Activated CD4-positive, alpha-beta T cell treated with anti-CD3 and anti-CD28 coated beads, Interleukin-2, amount 50 U/mL, for 1 hour (primary cell): ENCODE results near the gene LACTB.
A peak's percentile ranks its signal among the peaks of the same experiment; 100 is the strongest.

Source experiments
- DNase-seq: peaks from one replicate; pipeline ENCODE4 v3.0.0-alpha.2; 2020

LACTB gene, protein sequence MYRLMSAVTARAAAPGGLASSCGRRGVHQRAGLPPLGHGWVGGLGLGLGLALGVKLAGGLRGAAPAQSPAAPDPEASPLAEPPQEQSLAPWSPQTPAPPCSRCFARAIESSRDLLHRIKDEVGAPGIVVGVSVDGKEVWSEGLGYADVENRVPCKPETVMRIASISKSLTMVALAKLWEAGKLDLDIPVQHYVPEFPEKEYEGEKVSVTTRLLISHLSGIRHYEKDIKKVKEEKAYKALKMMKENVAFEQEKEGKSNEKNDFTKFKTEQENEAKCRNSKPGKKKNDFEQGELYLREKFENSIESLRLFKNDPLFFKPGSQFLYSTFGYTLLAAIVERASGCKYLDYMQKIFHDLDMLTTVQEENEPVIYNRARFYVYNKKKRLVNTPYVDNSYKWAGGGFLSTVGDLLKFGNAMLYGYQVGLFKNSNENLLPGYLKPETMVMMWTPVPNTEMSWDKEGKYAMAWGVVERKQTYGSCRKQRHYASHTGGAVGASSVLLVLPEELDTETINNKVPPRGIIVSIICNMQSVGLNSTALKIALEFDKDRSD

DNA sequence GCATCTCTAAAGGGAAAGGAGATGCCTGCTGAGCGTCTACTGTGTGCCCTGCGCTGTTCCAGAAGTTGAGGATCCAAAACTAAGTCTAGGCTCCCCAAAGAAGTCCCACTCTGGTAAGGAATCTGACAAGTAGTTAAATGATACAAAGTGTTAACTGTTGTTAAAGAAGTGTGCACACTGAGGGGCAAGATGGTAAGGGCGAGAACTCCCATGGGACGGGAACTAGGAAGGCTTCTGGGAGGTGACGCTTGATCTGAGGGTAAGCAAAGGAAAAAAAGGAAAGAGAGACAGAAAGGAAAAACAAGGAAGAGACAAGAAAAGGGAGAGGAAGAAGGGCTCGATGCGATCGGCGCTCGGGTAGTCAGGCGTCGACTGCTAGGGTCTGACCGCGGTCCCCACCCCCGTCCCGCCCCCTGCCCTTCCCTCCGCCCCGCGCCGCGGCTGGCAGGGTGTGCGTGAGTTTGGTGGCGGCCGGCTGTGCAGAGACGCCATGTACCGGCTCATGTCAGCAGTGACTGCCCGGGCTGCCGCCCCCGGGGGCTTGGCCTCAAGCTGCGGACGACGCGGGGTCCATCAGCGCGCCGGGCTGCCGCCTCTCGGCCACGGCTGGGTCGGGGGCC is at the start of gene LACTB:
LACTB (plus strand) TSS at position 480 of the 620 bp plus-strand sequence; CDS start at position 491, 11 bp downstream.
- DNase-seq, result peak; percentile 75

DNA sequence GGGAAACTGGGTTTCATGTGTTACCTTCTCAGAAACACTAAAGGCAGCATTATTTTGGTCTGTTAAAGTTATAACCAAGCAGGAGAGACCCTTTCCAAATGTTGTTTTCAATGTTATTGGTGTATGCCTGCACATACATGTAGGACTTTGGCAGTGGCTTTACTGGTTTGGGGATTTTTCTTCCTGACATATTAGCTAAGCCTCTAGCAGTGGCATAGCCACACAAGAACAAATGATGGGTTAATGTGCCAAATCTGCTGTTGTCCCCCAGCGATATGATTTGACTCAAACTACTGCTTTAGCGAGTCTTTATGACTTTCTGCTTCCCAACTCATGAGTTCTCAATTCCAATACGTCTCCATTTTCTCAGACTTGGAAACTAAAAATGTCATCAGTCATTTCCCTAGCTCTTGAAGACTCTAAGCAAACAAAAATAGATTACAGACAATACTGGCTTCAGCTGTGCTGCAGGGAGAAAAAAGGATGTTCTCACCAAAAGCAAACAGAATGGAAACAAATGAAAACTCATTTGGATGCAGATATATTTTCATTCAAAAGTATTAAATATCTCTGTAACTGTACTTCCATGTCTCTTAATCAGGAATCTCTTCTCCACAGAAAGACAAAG is 49.5 kb upstream of the LACTB start:
- DNase-seq, result no peak

DNA sequence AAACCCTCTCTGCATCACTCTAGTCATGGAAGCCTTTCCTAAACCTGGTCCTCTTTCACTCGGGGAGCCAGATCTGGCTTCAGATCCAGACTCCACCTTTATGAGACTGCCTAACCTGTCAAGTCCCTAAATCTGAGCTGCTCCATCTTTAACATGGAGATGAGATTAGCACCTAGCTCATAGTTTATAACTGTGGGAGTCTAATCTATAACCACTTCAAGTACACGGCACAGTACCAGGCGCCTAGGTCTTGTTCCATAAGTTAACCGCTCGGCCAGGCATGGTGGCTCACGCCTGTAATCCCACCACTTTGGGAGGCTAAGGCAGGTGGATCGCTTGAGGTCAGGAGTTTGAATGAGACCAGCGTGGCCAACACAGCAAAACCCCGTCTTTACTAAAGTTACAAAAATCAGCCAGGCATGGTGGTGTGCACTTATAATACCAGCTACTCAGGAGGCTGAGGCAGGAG is 48.8 kb upstream of the LACTB start:
- DNase-seq, result no peak

DNA sequence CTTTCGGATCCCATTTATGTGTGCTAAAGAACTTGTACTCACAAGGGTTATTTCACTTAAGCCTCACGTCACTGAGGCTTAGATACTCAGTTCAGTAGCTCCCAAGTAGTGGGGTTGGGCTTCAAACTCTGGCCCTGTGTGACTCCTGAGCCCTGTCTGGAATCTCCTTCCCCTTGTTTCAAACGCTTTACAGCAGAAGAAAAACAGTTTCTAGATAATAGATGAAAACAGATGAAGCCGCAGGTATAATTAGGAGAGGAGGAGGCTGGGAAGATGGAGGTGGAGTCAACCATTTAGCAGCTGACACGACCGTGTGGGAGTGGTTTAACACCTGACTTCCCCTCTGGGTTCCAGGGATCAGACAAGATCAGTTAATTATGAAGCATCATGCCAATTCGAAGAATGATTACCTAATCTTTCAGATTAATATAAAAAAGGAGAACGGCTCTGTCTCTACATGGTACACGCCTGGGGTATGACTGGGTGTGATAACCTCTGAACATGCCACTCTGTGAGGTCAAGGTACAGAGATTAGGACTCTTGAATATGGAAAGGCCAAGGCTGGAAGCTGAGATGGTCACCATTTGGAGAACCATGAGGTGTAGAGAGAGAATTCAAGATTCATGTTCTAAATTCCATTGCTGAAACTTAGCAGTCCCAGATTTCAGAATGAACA is 48.0 kb upstream of the LACTB start:
- DNase-seq, result no peak

DNA sequence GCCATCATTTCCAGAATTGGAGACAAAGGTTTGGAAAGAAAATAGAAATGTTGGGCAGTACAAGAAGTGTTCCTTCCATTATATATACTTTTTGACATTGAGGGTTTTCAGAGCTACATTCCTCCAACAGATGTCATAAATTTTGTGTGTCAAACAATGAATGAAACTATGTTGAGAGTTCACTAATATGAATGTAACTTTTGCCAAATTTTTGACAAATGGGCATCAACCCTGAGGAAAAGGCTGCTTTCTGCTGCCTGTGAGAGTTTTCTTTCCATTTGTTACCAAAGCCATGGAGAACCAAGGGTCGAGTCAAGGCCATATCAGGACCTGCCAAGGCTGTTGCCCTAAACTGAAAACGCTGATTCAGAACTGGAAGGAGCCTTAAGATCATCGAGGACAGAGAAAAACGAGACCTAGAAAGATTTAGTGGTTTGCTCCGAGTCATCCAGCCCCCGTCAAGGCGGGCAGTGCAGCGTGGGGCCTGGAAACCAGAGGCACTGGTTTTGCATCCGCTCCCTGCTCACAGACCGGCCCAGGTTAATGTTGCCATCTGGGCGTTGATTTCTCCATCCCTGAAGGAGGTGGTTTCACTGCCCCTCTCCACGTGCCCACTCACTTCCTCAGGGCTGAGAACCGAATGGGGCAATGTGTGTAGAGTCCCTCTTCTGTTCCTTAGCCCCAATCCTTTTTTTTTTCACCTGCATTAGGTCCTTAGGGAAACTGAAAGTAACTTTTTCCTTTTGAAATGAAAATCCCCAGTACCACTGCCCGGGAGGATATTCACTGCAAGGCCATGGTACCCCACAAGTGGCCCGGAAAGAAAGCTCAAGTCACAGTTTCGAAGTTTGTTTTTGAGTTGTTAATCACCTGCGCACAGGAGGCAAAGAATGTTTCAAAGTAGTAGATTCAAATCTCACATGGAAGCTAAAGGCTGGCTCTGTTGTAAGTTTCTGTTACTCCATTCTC is 46.4 kb upstream of the LACTB start:
- no peak for DNase-seq

DNA sequence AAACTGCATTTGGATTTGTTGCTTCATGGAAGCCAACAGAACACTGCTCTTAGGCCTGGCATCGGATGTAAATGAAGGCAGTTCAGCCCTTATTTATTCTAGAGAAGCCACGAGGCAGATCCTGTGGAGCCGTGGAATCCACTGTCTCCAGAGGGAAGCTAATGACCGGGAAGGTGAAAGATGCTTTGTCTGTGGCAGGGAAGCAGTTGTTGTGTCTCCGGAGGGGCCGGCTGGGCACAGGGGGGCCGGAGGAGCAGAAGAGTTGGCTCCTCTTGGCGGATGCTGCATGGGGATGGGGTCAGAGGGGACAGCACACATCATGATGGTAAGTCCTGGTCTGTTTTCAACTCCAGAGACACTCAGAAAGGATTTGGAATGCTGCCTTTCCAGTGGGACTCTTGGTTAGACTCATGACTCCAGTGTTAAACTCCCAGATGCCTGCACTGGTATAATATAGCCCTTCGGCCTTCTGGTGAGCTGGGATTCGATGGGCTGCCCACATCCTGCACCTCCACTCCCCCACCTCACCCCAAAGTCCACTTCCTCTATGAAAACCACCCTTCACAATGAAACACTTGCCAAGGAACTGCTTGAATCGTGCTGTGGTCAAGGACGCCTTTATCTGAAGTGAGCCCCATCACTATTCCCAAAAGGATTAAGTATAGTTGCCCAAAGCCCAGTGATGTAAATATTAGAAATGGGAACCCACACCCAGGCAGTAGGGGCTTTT is 45.5 kb upstream of the LACTB start:
- no peak for DNase-seq

DNA sequence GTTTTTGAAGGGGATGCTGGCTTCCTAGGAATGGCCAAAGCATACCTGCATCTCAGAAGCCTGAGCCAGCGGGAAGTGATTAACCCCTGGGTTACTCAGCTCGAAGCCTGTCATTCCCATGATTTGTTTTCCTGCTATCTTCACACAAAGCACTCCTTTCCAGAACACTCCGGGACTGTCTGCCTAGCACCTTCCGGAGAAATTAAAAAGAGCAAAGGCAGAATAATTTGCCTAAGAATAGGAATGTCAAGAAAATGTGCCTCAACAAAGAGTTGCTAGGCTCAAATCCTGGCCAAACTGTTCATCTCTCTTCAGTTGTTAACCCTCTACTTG is 45.0 kb upstream of the LACTB start:
- DNase-seq, result no peak

DNA sequence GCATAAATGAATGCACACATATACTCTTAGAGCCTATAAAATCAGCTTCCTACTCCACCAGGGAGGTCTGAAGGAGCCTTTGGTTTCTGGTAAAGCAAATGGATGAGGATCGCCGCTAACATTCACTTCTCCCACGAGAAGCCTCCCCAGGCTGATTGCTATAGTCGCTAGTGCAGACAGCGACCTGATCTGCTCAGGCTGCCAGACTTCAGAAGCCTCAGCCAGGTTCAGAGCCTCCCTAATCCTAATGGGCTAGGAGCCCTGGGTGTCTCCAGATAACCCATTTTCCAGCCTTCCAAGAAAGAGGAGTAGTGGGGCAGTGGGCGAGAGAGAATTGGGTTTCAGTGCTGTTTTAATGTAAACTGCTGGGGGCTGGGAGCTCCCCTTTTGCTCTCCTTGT is 43.7 kb upstream of the LACTB start:
- no peak for DNase-seq

DNA sequence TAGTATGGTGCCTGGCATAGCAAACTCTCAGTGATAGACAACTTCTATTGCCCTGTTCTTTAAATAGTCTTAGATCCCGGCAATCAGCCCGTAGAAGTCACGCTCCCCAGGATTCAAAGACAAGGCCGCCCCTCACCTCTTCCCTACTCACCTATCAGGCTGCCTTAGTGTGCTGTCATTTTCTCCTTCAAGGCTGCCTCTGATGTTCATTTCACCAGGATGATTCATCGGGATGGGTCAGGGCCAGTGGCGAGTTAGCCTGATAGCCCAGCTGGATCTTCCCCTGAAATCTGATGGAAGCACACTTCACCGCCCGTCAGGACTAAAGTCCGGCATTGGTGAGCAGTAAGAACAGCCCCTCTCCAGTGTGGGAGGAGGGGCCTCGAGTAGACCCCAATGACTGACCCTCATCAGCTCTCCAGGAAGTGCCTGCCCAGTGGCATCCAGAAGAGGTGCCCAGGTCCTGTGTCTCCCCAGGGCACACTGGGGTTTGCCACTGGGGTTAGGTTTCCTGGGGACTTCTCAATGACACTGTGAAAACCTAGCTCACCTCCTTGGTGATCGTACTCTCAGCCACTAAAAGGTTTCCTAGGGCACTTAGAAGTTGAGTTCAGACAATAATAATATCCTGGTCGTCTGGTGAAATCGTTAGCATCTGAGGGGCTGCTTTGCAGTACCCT is 41.6 kb upstream of the LACTB start:
- DNase-seq, result no peak

DNA sequence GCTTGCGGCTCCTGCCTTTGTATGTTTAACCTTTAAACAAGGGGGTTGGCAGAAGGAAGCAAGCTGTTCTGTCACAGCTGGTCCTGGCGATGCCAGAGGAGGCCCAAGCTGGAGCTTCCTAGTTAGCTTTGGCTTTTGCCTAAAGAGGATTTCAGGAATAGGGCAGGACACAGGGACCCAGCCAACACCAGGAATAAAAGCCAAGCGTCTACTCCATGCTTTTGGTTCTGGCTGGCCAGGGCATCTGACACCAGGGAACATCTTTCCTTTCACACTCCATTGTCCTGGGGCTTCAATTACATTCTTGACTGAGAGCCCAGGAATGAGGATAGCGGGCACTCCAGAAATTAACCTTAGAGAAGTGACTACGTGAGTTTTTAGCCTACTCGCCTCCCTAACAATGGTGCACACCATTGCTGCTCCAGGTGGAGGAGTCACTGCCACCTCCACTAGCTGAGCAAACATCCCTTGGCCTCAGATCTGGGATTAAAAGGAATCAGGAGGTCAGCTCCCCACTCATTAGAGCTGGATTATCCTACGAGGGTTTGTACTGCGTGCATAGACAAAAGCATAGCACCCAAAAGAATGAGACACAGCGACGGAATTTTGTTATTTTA is 40.9 kb upstream of the LACTB start:
- no peak for DNase-seq

DNA sequence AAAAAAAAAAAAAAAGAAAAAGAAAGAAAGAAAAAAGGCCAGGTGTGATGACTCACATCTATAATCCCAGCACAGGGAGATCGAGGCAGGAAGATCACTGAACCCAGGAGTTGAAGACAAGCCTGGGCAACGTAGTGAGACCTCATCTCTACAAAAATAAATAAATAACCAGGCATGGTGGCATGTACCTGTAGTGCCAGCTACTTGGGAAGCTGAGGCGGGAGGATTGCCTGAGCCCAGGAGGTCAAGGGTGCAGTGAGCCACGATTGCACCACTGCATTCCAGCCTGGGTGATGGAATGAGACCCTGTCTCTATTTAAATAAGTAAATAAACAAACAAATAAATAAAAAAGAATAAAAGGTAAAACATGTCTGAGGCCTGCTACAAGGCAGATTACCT is 39.3 kb upstream of the LACTB start:
- DNase-seq, result no peak

DNA sequence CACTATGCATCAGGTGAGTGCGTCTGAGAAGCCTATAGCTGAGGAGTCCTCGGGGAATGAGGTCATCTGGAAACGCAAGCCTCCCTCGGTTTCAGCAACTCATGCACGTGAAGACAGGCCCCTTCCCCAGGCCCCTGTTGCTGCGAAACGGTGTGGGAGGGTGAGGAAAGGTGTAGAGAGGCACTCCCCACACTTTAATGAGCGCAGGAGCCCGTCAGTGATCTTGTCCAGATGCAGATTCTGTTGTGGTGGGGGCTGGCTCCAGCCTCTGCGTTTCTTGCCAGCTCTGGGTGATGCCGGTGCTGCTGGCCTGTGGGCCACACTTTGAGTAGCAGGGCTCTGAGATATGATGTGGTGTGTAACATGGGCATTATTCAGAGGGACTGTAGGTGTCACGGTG is 38.6 kb upstream of the LACTB start:
- DNase-seq, result no peak

DNA sequence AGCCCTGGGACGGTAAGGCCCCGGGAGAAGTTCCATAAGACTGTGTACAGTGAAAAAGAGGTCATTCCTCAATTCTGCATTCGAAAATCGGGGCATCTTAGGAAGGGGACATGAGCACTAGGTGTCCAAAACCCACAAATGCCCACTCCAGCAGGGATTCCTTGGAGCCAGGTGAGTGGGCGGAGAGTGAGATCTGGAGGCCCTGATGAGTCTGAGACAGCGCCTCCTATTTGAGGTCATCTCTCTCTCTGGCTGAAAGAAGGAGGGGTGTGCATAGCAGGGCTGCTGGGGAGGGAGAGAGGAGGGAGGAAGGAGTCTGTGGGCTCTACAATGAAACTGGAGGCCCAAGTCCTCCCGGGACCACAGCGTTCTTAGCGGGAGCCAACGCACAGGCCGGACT is 38.1 kb upstream of the LACTB start:
- no peak for DNase-seq

DNA sequence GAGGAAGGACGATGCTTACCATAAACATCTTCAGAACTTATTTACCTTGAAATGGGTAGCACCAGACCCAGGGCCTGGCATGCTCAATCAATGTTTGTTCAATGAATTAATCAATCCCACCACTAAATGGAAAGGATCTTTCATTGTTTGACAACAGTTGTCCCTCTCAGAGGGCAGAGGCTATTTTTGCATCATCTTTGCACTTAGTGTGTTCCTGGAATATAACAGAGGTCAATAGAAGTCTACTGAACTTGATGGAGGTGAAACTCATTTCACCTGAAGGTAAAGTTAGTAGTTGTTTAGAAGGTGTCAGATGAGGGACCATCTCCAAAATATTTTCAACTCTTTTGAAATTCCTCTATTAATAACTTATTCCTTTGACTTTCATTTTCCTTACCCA is 36.9 kb upstream of the LACTB start:
- no peak for DNase-seq

DNA sequence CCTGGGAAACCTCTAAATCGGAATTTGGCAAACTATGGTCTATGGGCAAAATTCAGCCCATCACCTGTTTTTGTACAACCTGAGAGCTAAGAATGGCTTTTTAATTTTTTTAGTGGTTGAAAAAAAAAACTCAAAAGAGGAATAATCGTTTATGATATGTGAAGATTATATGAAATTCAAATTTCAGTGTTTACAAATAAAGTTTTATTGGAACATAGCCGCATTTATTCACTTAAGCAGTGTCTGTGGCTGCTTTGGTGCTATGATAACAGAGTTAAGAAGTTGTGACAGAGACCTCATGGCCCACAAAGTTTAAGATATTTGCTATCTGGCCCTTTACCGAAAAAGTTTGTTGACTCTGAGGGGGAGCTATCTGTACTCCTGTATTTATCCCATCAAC is 36.4 kb upstream of the LACTB start:
- DNase-seq, result no peak

DNA sequence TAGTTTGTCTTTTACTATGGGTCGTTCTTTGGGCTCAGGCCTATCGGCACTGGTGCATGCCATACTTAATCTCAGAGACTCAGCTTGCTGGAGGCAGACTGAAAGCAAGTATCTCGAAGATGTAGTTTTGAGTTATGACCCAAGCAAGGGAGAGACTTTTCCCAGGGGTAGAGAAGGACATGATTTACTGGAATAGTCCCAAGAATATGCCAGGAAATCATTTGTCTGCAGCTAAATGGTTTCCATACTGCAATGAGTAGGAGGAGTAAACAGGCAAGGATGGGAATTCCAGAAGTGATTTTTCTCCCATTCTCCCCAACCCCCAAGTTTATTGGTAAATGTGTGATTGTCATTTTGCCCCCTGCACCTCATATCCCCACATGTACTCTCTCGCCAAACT is 35.4 kb upstream of the LACTB start:
- no peak for DNase-seq

DNA sequence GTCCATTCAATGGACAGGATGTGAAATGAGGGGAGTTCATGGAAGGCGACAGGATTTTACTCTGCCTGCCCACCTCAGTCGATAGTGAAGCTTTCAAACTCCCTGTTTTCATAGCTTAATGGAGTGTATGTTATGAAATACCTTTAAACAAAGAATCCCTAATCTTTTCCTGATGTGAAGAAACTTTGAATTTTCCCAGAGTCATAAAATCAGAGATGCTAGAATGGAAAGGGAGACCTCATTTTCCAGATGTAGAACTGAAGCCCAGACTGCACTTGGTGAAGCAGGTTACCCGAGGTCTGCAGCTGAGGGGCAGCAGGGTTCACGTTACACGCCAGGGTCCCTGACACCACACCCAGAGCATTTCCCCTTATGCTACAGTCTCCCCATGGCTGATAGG is 34.7 kb upstream of the LACTB start:
- no peak for DNase-seq

DNA sequence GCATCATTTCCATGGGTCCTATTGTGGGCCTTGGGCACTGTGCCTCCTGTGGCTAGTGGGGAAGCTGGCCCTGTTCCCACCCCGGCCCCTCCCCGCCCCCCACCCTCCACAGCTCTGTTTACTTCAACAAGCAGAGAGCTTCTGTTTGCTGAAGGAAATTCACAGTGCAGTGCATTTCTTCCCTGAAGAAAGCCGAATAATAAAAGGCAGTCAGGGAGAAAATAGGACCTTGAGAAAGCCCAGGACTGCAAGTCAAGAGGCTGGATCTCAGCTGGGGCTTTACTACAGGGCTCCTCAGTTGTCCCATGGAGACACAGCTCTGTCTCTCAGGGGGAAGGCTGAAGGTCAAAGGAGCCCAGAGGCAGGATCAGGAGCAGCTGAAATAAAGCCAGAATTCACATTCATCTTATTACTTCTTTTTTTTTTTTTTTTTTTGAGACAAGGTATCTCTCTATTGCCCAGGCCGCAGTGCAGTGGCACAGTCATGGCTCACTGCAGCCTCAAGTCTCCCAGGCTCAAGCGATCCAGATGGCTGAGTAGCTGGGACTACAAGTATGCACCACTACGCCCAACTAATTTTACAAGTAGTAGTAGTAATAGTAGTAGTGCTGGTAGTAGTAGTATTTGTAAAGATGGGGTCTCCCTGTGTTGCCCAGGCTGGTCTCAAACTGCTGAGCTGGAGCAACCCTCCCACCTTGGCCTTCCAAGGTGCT is 33.0 kb upstream of the LACTB start:
- no peak for DNase-seq

DNA sequence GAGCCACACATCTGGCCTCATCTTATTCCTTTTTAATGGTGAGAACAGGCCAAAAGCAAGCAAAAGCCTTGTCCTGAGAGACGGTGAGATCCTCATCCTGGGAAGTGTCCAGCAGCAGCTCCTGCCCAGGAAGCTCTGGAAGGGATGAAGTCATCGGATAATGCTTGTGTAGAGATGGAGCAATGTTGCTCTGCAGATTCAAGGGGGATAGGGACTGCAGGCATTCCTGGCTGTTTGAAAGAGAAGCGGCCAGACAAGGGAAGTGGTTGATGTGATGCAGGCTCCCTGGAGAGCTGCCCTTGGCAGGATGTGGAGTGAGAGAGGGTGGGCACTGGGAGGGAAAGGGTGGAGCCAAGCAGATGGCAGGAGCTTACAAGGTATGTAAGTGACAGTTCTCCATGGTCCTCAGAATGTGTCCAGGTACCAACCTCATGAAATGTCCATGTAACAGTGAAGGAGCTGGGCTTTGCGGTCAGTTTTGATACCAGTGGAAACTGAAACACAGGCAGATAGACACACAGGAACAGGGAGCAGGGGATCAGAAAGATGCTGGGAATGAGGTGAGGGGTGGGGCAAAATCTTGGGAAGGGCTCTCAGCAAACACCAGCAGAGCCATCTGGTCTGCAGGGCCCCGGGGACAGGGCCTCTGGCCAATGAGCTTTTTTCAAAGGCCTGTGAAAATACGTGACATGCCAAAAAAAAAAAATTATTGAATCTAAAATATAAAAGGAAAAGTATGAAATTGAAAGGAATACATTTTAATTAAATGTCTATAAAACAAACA is 32.2 kb upstream of the LACTB start:
- DNase-seq, result no peak
